Transverse colon (tissue), 4 donors: ENCODE measurements around the gene DAND5. TPM values are rescaled to one million over a fixed set of nuclear protein-coding genes. Genes with fewer than 3 reads are reported as not detected.
A peak's percentile ranks its signal among the peaks of the same experiment; 100 is the strongest.

Source experiments
- DNase-seq: peaks from one replicate; pipeline ENCODE4 v3.0.0-alpha.2; 2019
- H3K27ac ChIP-seq, 4 donors: fragments of 200-600 bp; sonication (generic); 2 replicates each; pipeline ENCODE4 v1.5.1; 2016 to 2018; ENCODE audit warnings: inconsistent platforms in 4 of 4
- H3K27me3 ChIP-seq: fragments of 200-600 bp; sonication (generic); 2 replicates; pipeline ENCODE4 v1.5.1; 2017; ENCODE audit warnings: inconsistent platforms
- H3K36me3 ChIP-seq, 4 donors: fragments of 200-600 bp; sonication (generic); 2 replicates each; pipeline ENCODE4 v1.5.1; 2017 to 2019; ENCODE audit warnings: inconsistent platforms in 4 of 4
- H3K4me1 ChIP-seq, 4 donors: fragments of 200-600 bp; sonication (generic); 2 replicates each; pipeline ENCODE4 v1.5.1; 2017 to 2020; ENCODE audit warnings: inconsistent platforms in 4 of 4
- H3K4me3 ChIP-seq, 4 donors: fragments of 200-600 bp; sonication (generic); 1 replicate in 1 of 4; 2 replicates in 3 of 4; pipeline versions ENCODE4 v1.5.1 to v1.6.1; 2017 to 2019; ENCODE audit warnings: inconsistent platforms in 4 of 4
- H3K9me3 ChIP-seq, 2 donors: fragments of 200-600 bp; sonication (generic); 2 replicates each; pipeline ENCODE4 v1.5.1; 2017 to 2019; ENCODE audit warnings: inconsistent platforms in 2 of 2
- CTCF ChIP-seq, 5 experiments: fragments of 200-600 bp in 3 of 5; fragments of 450-650 bp in 2 of 5; sonication (generic) in 3 of 5; IDR thresholded peaks; 1 replicate in 2 of 5; 2 replicates in 3 of 5; pipeline ENCODE4 v1.5.1; 2016 to 2017; ENCODE audit warnings: antibody characterized with exemption in 5 of 5, inconsistent platforms in 3 of 5, mild to moderate bottlenecking in 2 of 5, moderate library complexity in 1 of 5
- EP300 ChIP-seq: sonication (generic); formaldehyde crosslinking; IDR thresholded peaks from one replicate; pipeline ENCODE4 v1.6.1; 2017; ENCODE audit warnings: antibody characterized with exemption, low read depth
- POLR2A ChIP-seq: fragments of 450-650 bp; IDR thresholded peaks from one replicate; pipeline ENCODE4 v1.6.1; 2016; ENCODE audit warnings: antibody characterized with exemption, mild to moderate bottlenecking, moderate library complexity
- POLR2AphosphoS5 ChIP-seq, 3 donors: sonication (generic); formaldehyde crosslinking; IDR thresholded peaks; one replicate each; pipeline ENCODE4 v1.6.1; 2016; ENCODE audit warnings: antibody characterized with exemption in 3 of 3
- WGBS, 2 donors: methylation state at CpG; one replicate each; pipeline ENCODE4 v1.1.5; 2018; ENCODE audit warnings: low coverage in 1 of 2; 5-methylcytosine and 5-hydroxymethylcytosine counted together
- in situ Hi-C, 4 donors: fragments of 200-750 bp; cut with MboI; loops; one replicate each; pipeline versions ENCODE4 v1.15.0 to v1.15.1; 2017; ENCODE audit warnings: low sequenced_read_pairs in 3 of 4, low pct_ligation_motif_present in 1 of 4, low pct_unique_long_range_greater_than_20kb in 1 of 4
- intact Hi-C: fragments of 100-400 bp; cut with DNase I; formaldehyde crosslinking; loops from one replicate; pipeline ENCODE4 v1.15.1; 2023; ENCODE audit warnings: low total_unique reads
- total RNA-seq, 4 donors: library from RNA; depleted of rRNA; stranded (reverse); fragments of >200 nt; gene quantifications; one replicate each; pipeline ENCODE4 v1.1.0, GENCODE V29; 2016

Gene DAND5
- total RNA-seq, 4 donors from 2014 or later, result 0.27 to 0.32 TPM; not detected in 2

- WGBS, 2 donors, result 0 to 1% methylated on average over 3 to 26 of the region's 34 CpGs
Observed at GRCh38 chr19:12965017-12965811, 4.2 kb upstream of the DAND5 start.

GRCh38 chr19:12965812-12966135 is 3.6 kb upstream of the DAND5 start:
- H3K27ac ChIP-seq, result peak overlapping the region; percentile 67 to 78 (median 76)
- no peaks in the 10 kb centered on the region for H3K27me3 ChIP-seq
- peak overlapping the region in 3 of 4 donors; percentile 31 to 63 (median 42) for H3K4me3 ChIP-seq
- in situ Hi-C loops, result loop anchor here in 1 of 4 donors (25.0 kb wide), 1 partner anchor 297 kb away; no protein-coding TSS in a partner anchor
- WGBS, 2 donors, result 4 to 41% methylated on average over 3 to 8 of the region's 8 CpGs
- H3K36me3 ChIP-seq, result no peaks in the 10 kb centered on the region
- TF ChIP-seq CTCF (IDR thresholded peaks at IDR 0.05) (no peak), POLR2AphosphoS5 (IDR thresholded peaks at IDR 0.05) (no peak), EP300 (no peak), POLR2A (no peak)
- peaks cover 0 to 10% (median 6%) of the 10 kb centered on the region in 4 donors for H3K4me1 ChIP-seq
- no peak for DNase-seq
- intact Hi-C loops, result no loop called here
- H3K9me3 ChIP-seq, result no peaks in the 10 kb centered on the region

More at GRCh38 chr19:12965017-12965811, 4.2 kb upstream of the DAND5 start:
- DNase-seq, result peak; percentile 88
- Histone ChIP-seq H3K4me3 (peak overlapping the region; percentile 22 to 63 (median 36)), H3K27me3 (no peaks in the 10 kb centered on the region), H3K27ac (peak overlapping the region; percentile 67 to 78 (median 76)), H3K36me3 (no peaks in the 10 kb centered on the region), H3K4me1 (peaks cover 0 to 10% (median 6%) of the 10 kb centered on the region in 4 donors), H3K9me3 (no peaks in the 10 kb centered on the region)
- in situ Hi-C loops (loop anchor here in 1 of 4 donors (25.0 kb wide), 1 partner anchor 297 kb away; no protein-coding TSS in a partner anchor), intact Hi-C loops (no loop called here)
- TF ChIP-seq POLR2AphosphoS5 (IDR thresholded peaks at IDR 0.05) (no peak), CTCF (IDR thresholded peaks at IDR 0.05) (peak; percentile 87 to 99 (median 92))

DNA sequence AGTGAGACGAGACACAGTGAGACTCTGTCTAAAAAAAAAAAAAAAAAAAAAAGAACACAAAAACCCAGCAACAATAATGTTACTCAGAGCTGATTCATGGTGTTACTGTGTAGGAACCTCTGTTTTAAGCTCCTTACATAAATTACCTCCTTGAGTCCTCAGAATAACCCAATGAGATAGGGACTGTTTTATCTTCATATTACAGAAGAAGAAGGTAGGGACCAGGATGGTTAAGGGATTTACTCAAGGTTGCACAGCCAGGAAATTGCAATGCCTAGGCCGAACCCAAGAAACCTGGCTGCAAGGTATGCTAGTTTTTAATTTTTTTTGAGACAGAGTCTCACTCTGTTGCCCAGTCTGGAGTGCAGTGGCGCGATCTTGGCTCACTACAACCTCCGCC is 1.5 kb upstream of the DAND5 start:
- Histone ChIP-seq H3K36me3 (no peaks in the 10 kb centered on the region), H3K9me3 (no peaks in the 10 kb centered on the region), H3K4me3 (no peak overlapping the region), H3K27ac (no peak overlapping the region), H3K27me3 (no peaks in the 10 kb centered on the region), H3K4me1 (peaks cover 0 to 10% (median 6%) of the 10 kb centered on the region in 4 donors)
- no peak for DNase-seq
- WGBS, 2 donors, result 88% methylated on average over 5 of the region's 5 CpGs; no CpG with 5 or more reads in 1 of the 2 donors
- intact Hi-C loops, result no loop called here
- in situ Hi-C loops, result loop anchor here in 1 of 4 donors (25.0 kb wide), 1 partner anchor 294 kb away; no protein-coding TSS in a partner anchor
- TF ChIP-seq EP300, result no peak
- no peak for TF ChIP-seq POLR2A
- no peak for TF ChIP-seq CTCF (IDR thresholded peaks at IDR 0.05)
- no peak for TF ChIP-seq POLR2AphosphoS5 (IDR thresholded peaks at IDR 0.05)

DNA sequence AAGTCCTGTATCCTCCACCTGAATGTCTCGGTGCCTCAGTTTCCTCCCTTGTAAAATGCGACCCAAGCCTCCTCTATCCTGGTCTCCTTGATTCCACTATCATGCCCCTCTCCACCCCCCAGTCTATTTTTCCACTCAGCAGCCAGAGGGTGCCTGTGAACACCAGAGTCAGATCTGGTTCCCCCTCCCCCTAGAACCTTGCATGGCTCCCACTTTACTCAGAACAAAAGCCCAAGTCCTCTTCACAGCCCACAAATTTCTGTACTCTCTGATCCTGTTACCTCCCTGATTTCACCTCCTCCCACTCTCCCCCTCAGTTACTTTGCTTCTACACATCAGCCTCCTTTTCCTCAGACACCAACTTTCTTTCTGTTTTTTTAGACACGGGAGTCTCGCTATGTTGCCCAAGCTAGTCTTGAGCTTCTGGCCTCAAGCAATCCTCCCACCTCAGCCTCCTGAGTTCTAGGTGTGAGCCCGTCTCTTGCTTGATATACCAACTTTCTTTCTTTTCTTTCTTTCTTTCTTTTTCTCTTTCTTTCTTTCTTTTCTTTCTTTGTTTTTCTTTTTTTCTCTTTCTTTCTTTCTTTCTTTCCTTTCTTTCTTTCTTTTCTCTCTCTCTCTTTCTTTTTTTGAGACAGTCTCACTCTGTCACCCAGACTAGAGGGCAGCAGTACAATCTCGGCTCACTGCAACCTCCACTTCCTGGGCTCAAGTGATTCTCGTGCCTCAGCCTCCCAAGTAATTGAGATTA is 869 bp downstream of the DAND5 start:
- H3K27ac ChIP-seq, result peak overlapping the region in 3 of 4 donors; percentile 55 to 63 (median 63)
- no peak for TF ChIP-seq POLR2A
- peaks cover 0 to 7% (median 5%) of the 10 kb centered on the region in 4 donors for H3K4me1 ChIP-seq
- in situ Hi-C loops (loop anchor here in 3 of 4 donors (10.0 to 25.0 kb wide), 2 partner anchors 292 to 295 kb away; no protein-coding TSS in a partner anchor), intact Hi-C loops (no loop called here)
- WGBS, 2 donors, result 80 to 88% methylated on average over 6 to 7 of the region's 7 CpGs
- no peak overlapping the region for H3K4me3 ChIP-seq
- no peak for DNase-seq
- H3K36me3 ChIP-seq, result no peaks in the 10 kb centered on the region
- no peaks in the 10 kb centered on the region for H3K27me3 ChIP-seq
- no peaks in the 10 kb centered on the region for H3K9me3 ChIP-seq
